Measurements from ENCODE around the gene KCNS1.
A peak's percentile ranks its signal among the peaks of the same experiment; 100 is the strongest.
"Not testable (repeated sequence)": the region's sequence is repeated elsewhere in the genome, so short reads cannot be mapped to it uniquely, and the experiment has no call there.

The KCNS1 gene

GRCh38 chr20:45073221-45073620 lies 27.7 kb downstream of the KCNS1 start:
- DNase-seq, result no peak

- DNase-seq, result no peak
These were observed 28.9 kb downstream of the KCNS1 start for GRCh38 chr20:45072066-45072465.

GRCh38 chr20:45070932-45071632 lies 29.8 kb downstream of the KCNS1 start:
- no peak for DNase-seq

GRCh38 chr20:45069261-45069660 lies 31.7 kb downstream of the KCNS1 start:
- no peak for DNase-seq

- no peak for DNase-seq
These were observed 33.4 kb downstream of the KCNS1 start for GRCh38 chr20:45067558-45067957.

GRCh38 chr20:45067087-45067486 lies 33.8 kb downstream of the KCNS1 start:
- DNase-seq, result no peak

GRCh38 chr20:45066372-45066771 lies 34.6 kb downstream of the KCNS1 start:
- DNase-seq, result no peak

- no peak for DNase-seq
These were observed 36.1 kb downstream of the KCNS1 start for GRCh38 chr20:45064812-45065211.

GRCh38 chr20:45063107-45063506 lies 37.8 kb downstream of the KCNS1 start:
- DNase-seq, result not testable (repeated sequence)

- DNase-seq, result peak; percentile 88 to 98
These were observed 39.7 kb downstream of the KCNS1 start for GRCh38 chr20:45061244-45061643.

GRCh38 chr20:45060294-45060693 lies 40.6 kb downstream of the KCNS1 start:
- no peak for DNase-seq

GRCh38 chr20:45059022-45059728 lies 41.8 kb downstream of the KCNS1 start:
- DNase-seq, result no peak

GRCh38 chr20:45058168-45058850 lies 42.6 kb downstream of the KCNS1 start:
- no peak for DNase-seq

GRCh38 chr20:45056473-45057173 lies 44.3 kb downstream of the KCNS1 start:
- no peak for DNase-seq

- DNase-seq, result no peak
These were observed 45.9 kb downstream of the KCNS1 start for GRCh38 chr20:45055056-45055455.

- no peak for DNase-seq
These were observed 47.2 kb downstream of the KCNS1 start for GRCh38 chr20:45053430-45054351.

- no peak for DNase-seq
These were observed 48.1 kb downstream of the KCNS1 start for GRCh38 chr20:45052698-45053429.

GRCh38 chr20:45051204-45052060 lies 49.5 kb downstream of the KCNS1 start:
- DNase-seq, result no peak

- DNase-seq, result no peak
These were observed 50.9 kb downstream of the KCNS1 start for GRCh38 chr20:45049904-45050471.

- DNase-seq, result no peak
These were observed 51.5 kb downstream of the KCNS1 start for GRCh38 chr20:45049438-45049837.

Measured in SW 1271 (cell line).